ENCODE results near the gene BCR.

The BCR gene

GRCh38 chr22:23177197-23177596 is 3.1 kb upstream of the BCR start:
- Histone ChIP-seq H3K9me3 (ENCODE audit: control insufficient read depth in 2 of 2, low read length in 2 of 2) (no peaks in the 10 kb centered on the region), H3K4me1 (ENCODE audit: control insufficient read depth, insufficient read depth, low read length) (peaks cover 33% of the 10 kb centered on the region), H3K27me3 (ENCODE audit: control insufficient read depth in 1 of 2, insufficient read depth in 2 of 2, low read length in 2 of 2) (no peaks in the 10 kb centered on the region), H3K36me3 (ENCODE audit: control insufficient read depth in 2 of 2, insufficient read depth in 2 of 2, low read length in 2 of 2) (peaks cover 0 to 2% of the 10 kb centered on the region in 2 donors), H3K9ac (ENCODE audit: low read length in 2 of 2) (no peak overlapping the region), H3K4me3 (ENCODE audit: low read length in 2 of 2) (no peak overlapping the region), H3K27ac (ENCODE audit: low read length) (no peak overlapping the region)

- peak overlapping the region; percentile 65 to 74 for H3K9ac ChIP-seq (ENCODE audit: low read length in 2 of 2)
- no peaks in the 10 kb centered on the region for H3K27me3 ChIP-seq (ENCODE audit: control insufficient read depth in 1 of 2, insufficient read depth in 2 of 2, low read length in 2 of 2)
Observed at GRCh38 chr22:23178512-23179254, 1.6 kb upstream of the BCR start.

GRCh38 chr22:23179381-23180299 is 669 bp upstream of the BCR start:
- H3K4me3 ChIP-seq (ENCODE audit: low read length in 2 of 2), result peak overlapping the region; percentile 72 to 86
- peaks cover 0 to 2% of the 10 kb centered on the region in 2 donors for H3K36me3 ChIP-seq (ENCODE audit: control insufficient read depth in 2 of 2, insufficient read depth in 2 of 2, low read length in 2 of 2)
- peak overlapping the region; percentile 91 for H3K27ac ChIP-seq (ENCODE audit: low read length)
- H3K27me3 ChIP-seq (ENCODE audit: control insufficient read depth in 1 of 2, insufficient read depth in 2 of 2, low read length in 2 of 2), result no peaks in the 10 kb centered on the region
- peak overlapping the region; percentile 65 to 80 for H3K9ac ChIP-seq (ENCODE audit: low read length in 2 of 2)
- peaks cover 52% of the 10 kb centered on the region for H3K4me1 ChIP-seq (ENCODE audit: control insufficient read depth, insufficient read depth, low read length)
- no peaks in the 10 kb centered on the region for H3K9me3 ChIP-seq (ENCODE audit: control insufficient read depth in 2 of 2, low read length in 2 of 2)

More at GRCh38 chr22:23178512-23179254, 1.6 kb upstream of the BCR start:
- Histone ChIP-seq H3K9me3 (ENCODE audit: control insufficient read depth in 2 of 2, low read length in 2 of 2) (no peaks in the 10 kb centered on the region), H3K4me3 (ENCODE audit: low read length in 2 of 2) (peak overlapping the region in 1 of 2 donors; percentile 44), H3K27ac (ENCODE audit: low read length) (peak overlapping the region; percentile 91), H3K4me1 (ENCODE audit: control insufficient read depth, insufficient read depth, low read length) (peaks cover 46% of the 10 kb centered on the region), H3K36me3 (ENCODE audit: control insufficient read depth in 2 of 2, insufficient read depth in 2 of 2, low read length in 2 of 2) (peaks cover 0 to 2% of the 10 kb centered on the region in 2 donors)

GRCh38 chr22:23180893-23181720 is 798 bp downstream of the BCR start:
- Histone ChIP-seq H3K4me3 (ENCODE audit: low read length in 2 of 2) (peak overlapping the region; percentile 70 to 86), H3K4me1 (ENCODE audit: control insufficient read depth, insufficient read depth, low read length) (peaks cover 56% of the 10 kb centered on the region), H3K27ac (ENCODE audit: low read length) (peak overlapping the region; percentile 18), H3K36me3 (ENCODE audit: control insufficient read depth in 2 of 2, insufficient read depth in 2 of 2, low read length in 2 of 2) (no peaks in the 10 kb centered on the region), H3K27me3 (ENCODE audit: control insufficient read depth in 1 of 2, insufficient read depth in 2 of 2, low read length in 2 of 2) (no peaks in the 10 kb centered on the region), H3K9me3 (ENCODE audit: control insufficient read depth in 2 of 2, low read length in 2 of 2) (no peaks in the 10 kb centered on the region), H3K9ac (ENCODE audit: low read length in 2 of 2) (peak overlapping the region; percentile 44 to 66)

- Histone ChIP-seq H3K4me1 (ENCODE audit: control insufficient read depth, insufficient read depth, low read length) (peaks cover 56% of the 10 kb centered on the region), H3K4me3 (ENCODE audit: low read length in 2 of 2) (peak overlapping the region; percentile 70 to 86), H3K9me3 (ENCODE audit: control insufficient read depth in 2 of 2, low read length in 2 of 2) (no peaks in the 10 kb centered on the region), H3K27me3 (ENCODE audit: control insufficient read depth in 1 of 2, insufficient read depth in 2 of 2, low read length in 2 of 2) (no peaks in the 10 kb centered on the region), H3K9ac (ENCODE audit: low read length in 2 of 2) (peak overlapping the region; percentile 44 to 64), H3K36me3 (ENCODE audit: control insufficient read depth in 2 of 2, insufficient read depth in 2 of 2, low read length in 2 of 2) (no peaks in the 10 kb centered on the region), H3K27ac (ENCODE audit: low read length) (peak overlapping the region; percentile 18)
Observed at GRCh38 chr22:23181721-23182308, 1.5 kb downstream of the BCR start.

GRCh38 chr22:23182309-23183060 is 2.2 kb downstream of the BCR start:
- Histone ChIP-seq H3K27ac (ENCODE audit: low read length) (peak overlapping the region; percentile 46), H3K9ac (ENCODE audit: low read length in 2 of 2) (peak overlapping the region; percentile 44 to 64), H3K4me1 (ENCODE audit: control insufficient read depth, insufficient read depth, low read length) (peaks cover 56% of the 10 kb centered on the region)

GRCh38 chr22:23183061-23183698 is 2.9 kb downstream of the BCR start:
- H3K27ac ChIP-seq (ENCODE audit: low read length), result peak overlapping the region; percentile 46

More at GRCh38 chr22:23182309-23183060, 2.2 kb downstream of the BCR start:
- H3K36me3 ChIP-seq (ENCODE audit: control insufficient read depth in 2 of 2, insufficient read depth in 2 of 2, low read length in 2 of 2), result no peaks in the 10 kb centered on the region
- H3K27me3 ChIP-seq (ENCODE audit: control insufficient read depth in 1 of 2, insufficient read depth in 2 of 2, low read length in 2 of 2), result no peaks in the 10 kb centered on the region
- H3K9me3 ChIP-seq (ENCODE audit: control insufficient read depth in 2 of 2, low read length in 2 of 2), result no peaks in the 10 kb centered on the region
- H3K4me3 ChIP-seq (ENCODE audit: low read length in 2 of 2), result peak overlapping the region; percentile 70 to 86

GRCh38 chr22:23184100-23184763 is 3.9 kb downstream of the BCR start:
- no peaks in the 10 kb centered on the region for H3K27me3 ChIP-seq (ENCODE audit: control insufficient read depth in 1 of 2, insufficient read depth in 2 of 2, low read length in 2 of 2)
- peak overlapping the region; percentile 31 to 86 for H3K4me3 ChIP-seq (ENCODE audit: low read length in 2 of 2)
- no peak overlapping the region for H3K27ac ChIP-seq (ENCODE audit: low read length)
- no peaks in the 10 kb centered on the region for H3K9me3 ChIP-seq (ENCODE audit: control insufficient read depth in 2 of 2, low read length in 2 of 2)
- H3K4me1 ChIP-seq (ENCODE audit: control insufficient read depth, insufficient read depth, low read length), result peaks cover 48% of the 10 kb centered on the region
- H3K9ac ChIP-seq (ENCODE audit: low read length in 2 of 2), result peak overlapping the region in 1 of 2 donors; percentile 44
- H3K36me3 ChIP-seq (ENCODE audit: control insufficient read depth in 2 of 2, insufficient read depth in 2 of 2, low read length in 2 of 2), result peaks cover 0 to 5% of the 10 kb centered on the region in 2 donors

More at GRCh38 chr22:23183061-23183698, 2.9 kb downstream of the BCR start:
- H3K27me3 ChIP-seq (ENCODE audit: control insufficient read depth in 1 of 2, insufficient read depth in 2 of 2, low read length in 2 of 2), result no peaks in the 10 kb centered on the region
- peak overlapping the region; percentile 70 to 86 for H3K4me3 ChIP-seq (ENCODE audit: low read length in 2 of 2)
- H3K9me3 ChIP-seq (ENCODE audit: control insufficient read depth in 2 of 2, low read length in 2 of 2), result no peaks in the 10 kb centered on the region
- H3K9ac ChIP-seq (ENCODE audit: low read length in 2 of 2), result peak overlapping the region; percentile 44 to 64
- peaks cover 59% of the 10 kb centered on the region for H3K4me1 ChIP-seq (ENCODE audit: control insufficient read depth, insufficient read depth, low read length)
- H3K36me3 ChIP-seq (ENCODE audit: control insufficient read depth in 2 of 2, insufficient read depth in 2 of 2, low read length in 2 of 2), result peaks cover 0 to 5% of the 10 kb centered on the region in 2 donors

GRCh38 chr22:23184764-23185113 is 4.4 kb downstream of the BCR start:
- Histone ChIP-seq H3K4me1 (ENCODE audit: control insufficient read depth, insufficient read depth, low read length) (peaks cover 43% of the 10 kb centered on the region), H3K4me3 (ENCODE audit: low read length in 2 of 2) (peak overlapping the region; percentile 31 to 86), H3K27ac (ENCODE audit: low read length) (no peak overlapping the region), H3K27me3 (ENCODE audit: control insufficient read depth in 1 of 2, insufficient read depth in 2 of 2, low read length in 2 of 2) (no peaks in the 10 kb centered on the region), H3K36me3 (ENCODE audit: control insufficient read depth in 2 of 2, insufficient read depth in 2 of 2, low read length in 2 of 2) (peaks cover 0 to 6% of the 10 kb centered on the region in 2 donors), H3K9me3 (ENCODE audit: control insufficient read depth in 2 of 2, low read length in 2 of 2) (no peaks in the 10 kb centered on the region), H3K9ac (ENCODE audit: low read length in 2 of 2) (no peak overlapping the region)

All from stomach smooth muscle (tissue), 2 donors.